Body of pancreas (tissue), 4 donors: Measurements from ENCODE around the gene PGS1.

Experiments
- CTCF ChIP-seq, 7 experiments: fragments of 450-650 bp in 4 of 7; fragments of 200-600 bp in 3 of 7; sonication (generic) in 3 of 7; IDR thresholded peaks; one replicate each; pipeline ENCODE4 v1.5.1; 2016 to 2019; ENCODE audit warnings: antibody characterized with exemption in 7 of 7
- POLR2A ChIP-seq, 3 donors: fragments of 450-650 bp; IDR thresholded peaks; one replicate each; pipeline ENCODE4 v1.6.1; 2016; ENCODE audit warnings: antibody characterized with exemption in 3 of 3, mild to moderate bottlenecking in 2 of 3

GRCh38 chr17:78379131-78379491 is 662 bp downstream of the PGS1 start:
- no peak for TF ChIP-seq POLR2A (IDR thresholded peaks at IDR 0.05)
- no peak for TF ChIP-seq CTCF (IDR thresholded peaks at IDR 0.05)
